ENCODE results near the gene POLE. TPM values are rescaled to one million over a fixed set of nuclear protein-coding genes. Genes with fewer than 3 reads are reported as not detected.
"Not testable (repeated sequence)": the region's sequence is repeated elsewhere in the genome, so short reads cannot be mapped to it uniquely, and the experiment has no call there.

POLE gene
- total RNA-seq, 1 donor from 2014 or later, result 10.5 TPM

- Histone ChIP-seq H3K36me3 (ENCODE audit: control insufficient read depth, insufficient read depth, low read length) (no peaks in the 10 kb centered on the region), H3K27me3 (ENCODE audit: control insufficient read depth, insufficient read depth, low read length) (peaks cover 24% of the 10 kb centered on the region), H3K4me3 (ENCODE audit: low read depth, low read length) (no peak overlapping the region)
- no peak for TF ChIP-seq CTCF (IDR thresholded peaks at IDR 0.05; ENCODE audit: insufficient read depth, low read length, severe bottlenecking)
- DNase-seq (ENCODE audit: low read depth) (no peak), FAIRE-seq (no peak)
Measured at GRCh38 chr12:132603240-132604150, 83.6 kb downstream of the POLE start.

- no peak for DNase-seq (ENCODE audit: low read depth)
- Histone ChIP-seq H3K4me3 (ENCODE audit: low read depth, low read length) (no peak overlapping the region), H3K27me3 (ENCODE audit: control insufficient read depth, insufficient read depth, low read length) (peaks cover 21% of the 10 kb centered on the region)
Measured at GRCh38 chr12:132602572-132603239, 84.4 kb downstream of the POLE start.

GRCh38 chr12:132601171-132601883, 85.8 kb downstream of the POLE start:
- no peak for FAIRE-seq

More at GRCh38 chr12:132602572-132603239, 84.4 kb downstream of the POLE start:
- no peak for TF ChIP-seq CTCF (IDR thresholded peaks at IDR 0.05; ENCODE audit: insufficient read depth, low read length, severe bottlenecking)
- no peak for FAIRE-seq
- no peaks in the 10 kb centered on the region for H3K36me3 ChIP-seq (ENCODE audit: control insufficient read depth, insufficient read depth, low read length)

GRCh38 chr12:132600048-132601032, 86.8 kb downstream of the POLE start:
- peak; percentile 30 for DNase-seq (ENCODE audit: low read depth)
- peak; percentile 76 for TF ChIP-seq CTCF (IDR thresholded peaks at IDR 0.05; ENCODE audit: insufficient read depth, low read length, severe bottlenecking)
- peaks cover 20% of the 10 kb centered on the region for H3K27me3 ChIP-seq (ENCODE audit: control insufficient read depth, insufficient read depth, low read length)
- no peak for FAIRE-seq
- H3K36me3 ChIP-seq (ENCODE audit: control insufficient read depth, insufficient read depth, low read length), result no peaks in the 10 kb centered on the region
- peak overlapping the region; percentile 29 for H3K4me3 ChIP-seq (ENCODE audit: low read depth, low read length)

More at GRCh38 chr12:132601171-132601883, 85.8 kb downstream of the POLE start:
- DNase-seq (ENCODE audit: low read depth), result no peak
- TF ChIP-seq CTCF (IDR thresholded peaks at IDR 0.05; ENCODE audit: insufficient read depth, low read length, severe bottlenecking), result no peak
- Histone ChIP-seq H3K36me3 (ENCODE audit: control insufficient read depth, insufficient read depth, low read length) (no peaks in the 10 kb centered on the region), H3K4me3 (ENCODE audit: low read depth, low read length) (no peak overlapping the region), H3K27me3 (ENCODE audit: control insufficient read depth, insufficient read depth, low read length) (peaks cover 20% of the 10 kb centered on the region)

- H3K4me3 ChIP-seq (ENCODE audit: low read depth, low read length); FAIRE-seq; DNase-seq (ENCODE audit: low read depth); H3K36me3 ChIP-seq (ENCODE audit: control insufficient read depth, insufficient read depth, low read length): not testable (repeated sequence)
- peaks cover 20% of the 10 kb centered on the region for H3K27me3 ChIP-seq (ENCODE audit: control insufficient read depth, insufficient read depth, low read length)
Measured at GRCh38 chr12:132599502-132599901, 87.6 kb downstream of the POLE start.

Data from bronchial epithelial cell (primary cell).